GM23248 (cell line): ENCODE results near the gene FUT8.

Experiments
- EZH2 ChIP-seq: fragments of 200-600 bp; sonication (generic); IDR thresholded peaks from 2 replicates; pipeline ENCODE4 v1.6.1; 2018; ENCODE audit warnings: antibody characterized with exemption, mild to moderate bottlenecking; ENCODE audit not compliant: insufficient read depth, poor library complexity, severe bottlenecking
- EZH2phosphoT487 ChIP-seq: fragments of 200-600 bp; sonication (generic); IDR thresholded peaks from 2 replicates; pipeline ENCODE4 v1.6.1; 2018; ENCODE audit warnings: antibody characterized with exemption, moderate library complexity, mild to moderate bottlenecking, low read depth; ENCODE audit not compliant: insufficient read depth

- no peak for TF ChIP-seq EZH2
- TF ChIP-seq EZH2phosphoT487 = no peak
These were observed 176.1 kb downstream of the FUT8 start for GRCh38 chr14:65588426-65589140.
